Measurements from ENCODE around the gene SMARCA2. TPM values are rescaled to one million over a fixed set of nuclear protein-coding genes. Genes with fewer than 3 reads are reported as not detected.

Gene SMARCA2
- polyA plus RNA-seq, 1 donor from 2014 or later, result 150 TPM

GRCh38 chr9:2169035-2169434 lies 153.9 kb downstream of the SMARCA2 start:
- no peak overlapping the region for H3K9ac ChIP-seq (ENCODE audit: low read length)
- TF ChIP-seq SMC3 (conservative IDR thresholded peaks at IDR 0.05; ENCODE audit: poor library complexity), result no peak
- TF ChIP-seq CTCF (IDR thresholded peaks at IDR 0.05; ENCODE audit: poor library complexity, severe bottlenecking), result no peak
- no peak for TF ChIP-seq MXI1 (conservative IDR thresholded peaks at IDR 0.05; ENCODE audit: poor library complexity, severe bottlenecking)
- TF ChIP-seq EZH2 (IDR thresholded peaks at IDR 0.05; ENCODE audit: borderline replicate concordance, insufficient read depth, low read length, poor library complexity, severe bottlenecking), result no peak
- no peak for TF ChIP-seq TAF1 (IDR thresholded peaks at IDR 0.05; ENCODE audit: low read depth)
- TF ChIP-seq REST (IDR thresholded peaks at IDR 0.05; ENCODE audit: borderline replicate concordance), result no peak
- TF ChIP-seq EP300 (conservative IDR thresholded peaks at IDR 0.05; ENCODE audit: poor library complexity, severe bottlenecking), result no peak
- no peak for TF ChIP-seq POLR2AphosphoS5 (IDR thresholded peaks at IDR 0.05)
- no peak for TF ChIP-seq RAD21 (conservative IDR thresholded peaks at IDR 0.05)
- no peaks in the 10 kb centered on the region for H3K9me2 ChIP-seq (ENCODE audit: insufficient read depth, low read length)
- no peak overlapping the region for H3K4me2 ChIP-seq (ENCODE audit: low read length)
- no peaks in the 10 kb centered on the region for H3K79me2 ChIP-seq (replicated peaks; ENCODE audit: insufficient read depth, low read length)
- H3F3A ChIP-seq (ENCODE audit: insufficient read depth, low read length, poor library complexity, severe bottlenecking), result no peaks in the 10 kb centered on the region
- no peak overlapping the region for H3K27ac ChIP-seq (ENCODE audit: low read length)
- no peaks in the 10 kb centered on the region for H3K36me3 ChIP-seq (ENCODE audit: insufficient read depth, low read length)
- H3K27me3 ChIP-seq (ENCODE audit: insufficient read depth, low read depth, low read length), result no peaks in the 10 kb centered on the region
- H3K4me3 ChIP-seq (ENCODE audit: low read length), result no peak overlapping the region
- H3K9me3 ChIP-seq (ENCODE audit: low read length), result no peaks in the 10 kb centered on the region
- no peaks in the 10 kb centered on the region for H4K20me1 ChIP-seq (ENCODE audit: insufficient read depth)
- H2AFZ ChIP-seq (ENCODE audit: low read depth, low read length), result no peak overlapping the region

DNA sequence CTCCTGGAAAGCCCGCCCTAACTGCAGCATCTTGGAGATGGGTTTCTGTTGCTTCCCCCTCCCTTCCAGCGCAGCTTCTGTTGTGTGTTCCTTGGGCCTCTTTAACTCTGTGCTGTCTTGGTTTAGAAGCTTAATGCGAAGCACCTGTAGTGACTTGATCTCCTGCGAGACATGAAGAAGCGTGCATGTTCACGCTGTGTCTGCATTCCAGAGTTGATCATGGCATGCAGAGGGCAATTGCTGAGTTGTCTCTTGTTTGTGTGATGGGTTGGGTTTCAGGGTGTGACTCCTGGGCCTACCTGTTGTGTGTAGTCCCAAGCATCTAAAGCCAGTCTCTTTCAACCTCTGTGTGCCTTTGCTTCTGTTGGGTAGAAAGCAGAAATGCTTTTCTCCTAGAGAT lies 155.6 kb downstream of the SMARCA2 start:
- TF ChIP-seq REST (IDR thresholded peaks at IDR 0.05; ENCODE audit: borderline replicate concordance) (no peak), RAD21 (conservative IDR thresholded peaks at IDR 0.05) (no peak), EZH2 (IDR thresholded peaks at IDR 0.05; ENCODE audit: borderline replicate concordance, insufficient read depth, low read length, poor library complexity, severe bottlenecking) (no peak), SMC3 (conservative IDR thresholded peaks at IDR 0.05; ENCODE audit: poor library complexity) (no peak)
- H3K9ac ChIP-seq (ENCODE audit: low read length), result no peak overlapping the region
- H3K4me3 ChIP-seq (ENCODE audit: low read length), result no peak overlapping the region
- no peaks in the 10 kb centered on the region for H3K9me2 ChIP-seq (ENCODE audit: insufficient read depth, low read length)
- no peaks in the 10 kb centered on the region for H3K27me3 ChIP-seq (ENCODE audit: insufficient read depth, low read depth, low read length)
- H3K4me2 ChIP-seq (ENCODE audit: low read length), result no peak overlapping the region
- H4K20me1 ChIP-seq (ENCODE audit: insufficient read depth), result no peaks in the 10 kb centered on the region
- H2AFZ ChIP-seq (ENCODE audit: low read depth, low read length), result no peak overlapping the region
- no peaks in the 10 kb centered on the region for H3F3A ChIP-seq (ENCODE audit: insufficient read depth, low read length, poor library complexity, severe bottlenecking)
- no peaks in the 10 kb centered on the region for H3K36me3 ChIP-seq (ENCODE audit: insufficient read depth, low read length)
- H3K27ac ChIP-seq (ENCODE audit: low read length), result no peak overlapping the region
- H3K9me3 ChIP-seq (ENCODE audit: low read length), result no peaks in the 10 kb centered on the region
- no peaks in the 10 kb centered on the region for H3K79me2 ChIP-seq (replicated peaks; ENCODE audit: insufficient read depth, low read length)
